K562 (cell line): Measurements from ENCODE around the gene RNF141.

Source experiments
- CEBPB ChIP-seq: fragments of 450-650 bp; IDR thresholded peaks from 2 replicates; pipeline ENCODE4 v1.6.1; 2016; ENCODE audit warnings: missing genetic modification characterization, missing compliant biosample characterization
- CEBPG ChIP-seq, 3 experiments: fragments of 200-800 bp in 1 of 3; sonication (Bioruptor generic) in 1 of 3; sonication (generic) in 1 of 3; formaldehyde crosslinking in 1 of 3; IDR thresholded peaks in 2 of 3; conservative IDR thresholded peaks in 1 of 3; 2 replicates each; pipeline versions ENCODE4 v1.6.1 to v1.8.0; 2016 to 2022; ENCODE audit warnings: missing compliant biosample characterization in 2 of 3, missing genetic modification characterization in 2 of 3, mild to moderate bottlenecking in 1 of 3, missing genetic modification reagents in 1 of 3
- CREM ChIP-seq: IDR thresholded peaks from 2 replicates; pipeline ENCODE4 v1.6.1; 2014; ENCODE audit warnings: antibody characterized with exemption, low read depth
- HDAC8 ChIP-seq: fragments of 450-650 bp; IDR thresholded peaks from 2 replicates; pipeline ENCODE4 v1.6.1; 2016; ENCODE audit warnings: mild to moderate bottlenecking, missing genetic modification characterization, moderate library complexity, missing compliant biosample characterization
- POLR2AphosphoS5 ChIP-seq: IDR thresholded peaks from 2 replicates; pipeline ENCODE4 v1.6.1; 2011; ENCODE audit warnings: mild to moderate bottlenecking, low read depth, low read length, moderate library complexity; ENCODE audit not compliant: control insufficient read depth, insufficient read depth
- PREB ChIP-seq: sonication (generic); formaldehyde crosslinking; IDR thresholded peaks from 2 replicates; pipeline ENCODE4 v1.8.1; 2023; ENCODE audit warnings: mild to moderate bottlenecking, missing genetic modification reagents

- TF ChIP-seq POLR2AphosphoS5 (no peak), PREB (CRISPR knock-in tag) (no peak), HDAC8 (no peak), CEBPG (CRISPR knock-in tag; IDR thresholded peaks at IDR 0.05) (no peak), CEBPG (tag; conservative IDR thresholded peaks at IDR 0.05 in 1 of 2, IDR thresholded peaks at IDR 0.05 in 1 of 2) (no peak), CEBPB (no peak), CREM (no peak)
Observed at GRCh38 chr11:10542776-10543175, 1.8 kb upstream of the RNF141 start.
